ENCODE results near the gene ITPR2.

DNA sequence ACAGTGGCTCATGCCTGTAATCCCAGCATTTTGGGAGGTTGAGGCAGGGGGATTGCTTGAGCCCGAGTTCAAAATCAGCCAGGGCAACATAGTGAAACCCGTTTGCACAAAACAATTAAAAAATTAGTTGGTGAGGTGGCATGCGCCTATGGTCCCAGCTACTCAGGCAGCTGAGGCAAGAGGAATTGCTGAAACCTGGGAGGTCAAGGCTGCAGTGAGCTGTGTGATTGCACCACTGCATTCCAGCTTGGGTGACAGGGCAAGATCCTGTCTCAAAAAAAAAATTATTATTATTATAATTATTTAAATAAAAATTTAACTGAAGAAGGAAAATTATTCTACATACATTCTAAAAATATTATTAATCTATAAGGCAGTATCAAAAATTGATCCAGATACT is 164.1 kb downstream of the ITPR2 start:
- TF ChIP-seq CTCF (IDR thresholded peaks at IDR 0.05) (no peak), POLR2A (IDR thresholded peaks at IDR 0.05) (no peak)

Measured in lower leg skin (tissue), 3 donors.